ENCODE results near the gene KRTAP4-7. TPM values are rescaled to one million over a fixed set of nuclear protein-coding genes. Genes with fewer than 3 reads are reported as not detected.
"Not testable (repeated sequence)": the region's sequence is repeated elsewhere in the genome, so short reads cannot be mapped to it uniquely, and the experiment has no call there.

KRTAP4-7 gene
- total RNA-seq, 1 donor = not detected

DNA sequence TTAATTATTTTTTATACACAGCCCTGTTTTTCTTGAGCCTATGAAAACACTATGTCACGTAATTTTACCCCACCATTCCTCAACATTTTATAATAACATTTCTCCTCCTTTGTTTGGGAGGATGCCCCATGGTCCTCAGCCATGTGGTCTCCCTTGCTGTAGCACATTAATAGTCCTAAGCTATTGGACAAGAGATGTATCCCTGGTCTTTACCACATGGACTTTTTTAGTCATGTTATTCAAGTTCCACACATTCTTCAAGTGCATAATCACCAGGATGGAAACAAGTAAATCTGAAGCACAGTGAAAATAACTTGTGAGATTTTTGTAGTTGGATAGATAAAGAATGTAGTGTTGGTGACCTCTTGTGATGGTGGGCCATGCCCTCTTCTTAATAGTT is 22.0 kb upstream of the KRTAP4-7 start:
- H3K4me3 ChIP-seq (ENCODE audit: low read depth, low read length) = no peak overlapping the region
- DNase-seq (ENCODE audit: low read depth) = peak; percentile 92
- TF ChIP-seq, protein P1, sequence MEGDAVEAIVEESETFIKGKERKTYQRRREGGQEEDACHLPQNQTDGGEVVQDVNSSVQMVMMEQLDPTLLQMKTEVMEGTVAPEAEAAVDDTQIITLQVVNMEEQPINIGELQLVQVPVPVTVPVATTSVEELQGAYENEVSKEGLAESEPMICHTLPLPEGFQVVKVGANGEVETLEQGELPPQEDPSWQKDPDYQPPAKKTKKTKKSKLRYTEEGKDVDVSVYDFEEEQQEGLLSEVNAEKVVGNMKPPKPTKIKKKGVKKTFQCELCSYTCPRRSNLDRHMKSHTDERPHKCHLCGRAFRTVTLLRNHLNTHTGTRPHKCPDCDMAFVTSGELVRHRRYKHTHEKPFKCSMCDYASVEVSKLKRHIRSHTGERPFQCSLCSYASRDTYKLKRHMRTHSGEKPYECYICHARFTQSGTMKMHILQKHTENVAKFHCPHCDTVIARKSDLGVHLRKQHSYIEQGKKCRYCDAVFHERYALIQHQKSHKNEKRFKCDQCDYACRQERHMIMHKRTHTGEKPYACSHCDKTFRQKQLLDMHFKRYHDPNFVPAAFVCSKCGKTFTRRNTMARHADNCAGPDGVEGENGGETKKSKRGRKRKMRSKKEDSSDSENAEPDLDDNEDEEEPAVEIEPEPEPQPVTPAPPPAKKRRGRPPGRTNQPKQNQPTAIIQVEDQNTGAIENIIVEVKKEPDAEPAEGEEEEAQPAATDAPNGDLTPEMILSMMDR (IDR thresholded peaks at IDR 0.05; ENCODE audit: insufficient read depth, low read length) = no peak

DNA sequence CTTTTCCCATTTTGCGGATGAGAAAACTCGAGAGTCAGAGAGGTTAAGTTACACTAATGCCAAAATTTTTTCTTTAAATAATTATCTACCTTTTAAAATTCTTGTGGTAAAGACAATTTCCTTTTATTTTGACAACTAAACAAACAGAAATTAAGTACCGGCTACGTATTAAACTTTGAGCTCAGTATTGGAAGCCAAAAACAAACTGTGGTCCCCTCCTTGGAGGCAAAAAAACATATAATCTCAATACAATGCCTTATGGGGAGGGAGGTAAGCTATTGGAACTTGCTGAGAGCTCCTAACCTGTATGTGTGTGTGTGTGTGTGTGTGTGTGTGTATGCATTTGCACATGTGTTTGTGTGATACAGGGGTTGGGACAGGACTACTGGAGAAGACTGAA is 20.5 kb upstream of the KRTAP4-7 start:
- no peak overlapping the region for H3K4me3 ChIP-seq (ENCODE audit: low read depth, low read length)
- DNase-seq (ENCODE audit: low read depth) = no peak
- TF ChIP-seq, protein P1 (IDR thresholded peaks at IDR 0.05; ENCODE audit: insufficient read depth, low read length) = no peak

DNA sequence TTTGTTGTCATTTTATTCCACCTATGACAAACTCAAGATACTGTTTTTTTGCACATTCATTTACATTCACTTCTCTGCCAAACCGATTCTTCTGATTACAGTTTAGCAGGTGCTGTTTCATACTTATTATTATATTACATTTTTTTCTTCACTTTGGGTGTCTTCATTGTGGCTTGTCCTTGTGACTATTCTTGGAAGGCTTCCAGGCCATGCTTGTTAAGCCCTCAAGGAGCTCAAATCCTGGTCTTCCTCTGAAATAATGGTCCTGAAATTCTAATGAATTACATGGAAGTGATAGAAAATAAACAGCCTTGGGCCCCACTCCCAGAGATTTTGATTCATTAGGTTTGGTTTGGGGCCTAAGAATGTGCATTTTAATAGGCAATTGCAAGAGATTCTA is 19.6 kb upstream of the KRTAP4-7 start:
- no peak overlapping the region for H3K4me3 ChIP-seq (ENCODE audit: low read depth, low read length)
- no peak for DNase-seq (ENCODE audit: low read depth)
- TF ChIP-seq, protein P1 (IDR thresholded peaks at IDR 0.05; ENCODE audit: insufficient read depth, low read length) = no peak

DNA sequence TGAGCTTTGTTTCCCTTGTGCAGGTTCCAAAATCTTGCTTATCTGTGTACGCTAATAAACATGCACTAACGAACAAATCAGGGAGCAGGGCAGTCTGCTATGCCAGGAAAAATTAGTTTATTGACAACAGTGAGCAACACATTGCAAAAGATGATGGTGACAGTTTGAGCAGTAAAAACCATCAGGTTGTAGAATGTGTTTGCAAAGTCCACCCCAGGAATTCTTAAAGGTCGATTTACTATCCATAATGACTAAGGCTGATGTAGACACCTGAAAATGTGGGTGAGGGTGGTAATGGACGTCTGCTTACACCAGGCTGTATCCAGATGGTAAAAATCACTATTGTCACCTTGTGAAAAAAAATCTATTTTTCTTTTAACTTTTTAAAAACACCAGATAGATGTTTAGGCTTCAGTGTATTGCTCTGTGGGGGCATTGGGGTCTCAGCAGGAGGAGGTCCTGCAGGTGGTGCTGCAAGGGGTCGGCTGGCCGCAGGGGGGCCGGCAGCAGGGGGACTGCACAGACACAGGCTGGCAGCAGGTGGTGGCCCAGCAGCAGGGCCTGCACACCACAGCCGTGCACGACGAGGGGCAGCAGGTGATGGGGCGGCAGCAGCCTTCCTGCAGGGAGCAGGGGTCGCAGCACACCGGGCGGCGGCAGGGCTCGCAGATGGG is 18.8 kb upstream of the KRTAP4-7 start:
- DNase-seq (ENCODE audit: low read depth); H3K4me3 ChIP-seq (ENCODE audit: low read depth, low read length): not testable (repeated sequence)

DNA sequence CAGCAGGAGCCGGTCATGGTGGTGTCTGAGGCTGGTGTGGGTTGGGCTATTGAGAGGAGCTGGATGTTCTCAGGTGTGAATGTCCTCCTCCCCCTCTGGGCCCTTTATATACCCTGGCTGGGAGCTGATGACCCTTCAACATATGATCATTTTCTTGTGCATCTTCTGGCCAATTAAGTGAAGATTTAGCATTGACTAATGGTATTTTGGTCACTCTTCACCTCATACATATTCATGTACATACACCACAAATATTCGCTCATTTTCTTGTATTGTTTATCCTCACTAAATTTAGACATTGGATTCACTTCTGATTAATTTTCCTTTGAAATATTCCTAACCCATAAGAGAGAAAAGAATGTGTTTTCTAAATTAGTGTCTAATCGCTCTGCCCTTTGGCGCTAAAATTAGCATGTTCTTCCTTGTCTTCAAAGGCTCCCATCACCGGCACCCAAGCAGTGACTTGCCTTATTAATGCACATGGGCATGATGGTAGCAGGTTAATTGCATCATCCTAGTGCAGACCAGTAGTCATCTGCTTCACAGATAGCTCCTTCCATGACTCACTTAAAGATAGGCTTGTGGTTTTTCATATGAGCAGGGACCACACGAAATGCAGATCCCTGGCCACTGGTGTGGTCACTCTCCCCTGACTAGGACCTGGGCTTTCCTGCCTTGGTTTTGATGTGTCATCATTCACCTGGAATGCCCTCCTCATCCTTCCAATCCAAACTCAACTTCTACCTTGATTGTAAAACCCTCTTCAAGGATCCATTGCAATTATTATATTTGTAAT is 17.9 kb upstream of the KRTAP4-7 start, which contains the start of gene KRTAP2-4:
Gene KRTAP2-4, minus strand, starts transcription at position 51 of the 796 bp plus-strand sequence. Its CDS starts 34 bp downstream, at position 17.
- DNase-seq (ENCODE audit: low read depth) = peak; percentile 87
- TF ChIP-seq, protein P1 (IDR thresholded peaks at IDR 0.05; ENCODE audit: insufficient read depth, low read length) = no peak
- H3K4me3 ChIP-seq (ENCODE audit: low read depth, low read length) = no peak within 1 kb of the TSS

DNA sequence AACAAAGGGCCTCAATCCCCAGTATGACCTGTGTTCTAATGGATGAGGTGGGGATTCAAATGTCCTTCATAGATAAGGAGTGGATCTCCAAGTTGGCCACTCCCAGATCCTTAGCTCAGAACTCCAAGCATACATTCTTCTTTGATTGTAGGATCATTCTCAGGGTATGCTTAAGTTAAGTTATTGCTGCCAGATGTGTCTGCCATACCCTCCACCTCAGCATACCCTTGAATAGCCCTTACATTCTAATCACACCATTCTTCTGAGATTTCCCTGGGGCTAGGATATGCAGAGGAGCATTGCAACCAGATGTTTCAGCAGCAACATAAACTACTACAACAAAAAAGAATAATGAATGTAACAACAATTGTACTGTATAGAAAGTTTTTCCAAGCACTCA is 16.7 kb upstream of the KRTAP4-7 start:
- TF ChIP-seq, protein P1 (IDR thresholded peaks at IDR 0.05; ENCODE audit: insufficient read depth, low read length) = no peak
- DNase-seq (ENCODE audit: low read depth) = peak; percentile 62
- no peak overlapping the region for H3K4me3 ChIP-seq (ENCODE audit: low read depth, low read length)

DNA sequence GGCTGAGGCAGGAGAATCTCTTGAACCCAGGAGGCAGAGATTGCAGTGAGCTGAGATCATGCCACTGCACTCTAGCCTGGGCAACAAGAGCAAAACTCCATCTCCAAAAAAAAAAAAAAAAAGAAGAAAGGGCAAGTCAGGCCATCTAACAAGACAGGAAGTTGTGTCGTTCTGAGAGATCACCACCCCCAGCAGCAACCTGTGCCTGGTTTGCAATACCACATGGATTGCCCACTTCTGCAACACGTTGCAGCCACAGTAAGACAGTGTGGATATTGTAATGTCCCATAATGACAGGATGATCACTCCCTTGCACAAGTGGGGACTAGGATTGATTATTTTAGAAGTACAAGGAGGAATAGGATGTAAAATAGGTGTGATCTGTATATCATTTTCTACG is 14.9 kb upstream of the KRTAP4-7 start:
- DNase-seq (ENCODE audit: low read depth) = no peak
- no peak overlapping the region for H3K4me3 ChIP-seq (ENCODE audit: low read depth, low read length)
- TF ChIP-seq, protein P1 (IDR thresholded peaks at IDR 0.05; ENCODE audit: insufficient read depth, low read length) = no peak
